ENCODE results near the gene DHX35.
"Not testable (repeated sequence)": the region's sequence is repeated elsewhere in the genome, so short reads cannot be mapped to it uniquely, and the experiment has no call there.

The DHX35 gene

GRCh38 chr20:38941726-38942389 is 20.3 kb upstream of the DHX35 start:
- no peak for DNase-seq

GRCh38 chr20:38945012-38945411 is 17.1 kb upstream of the DHX35 start:
- no peak for DNase-seq

GRCh38 chr20:38946836-38947235 is 15.3 kb upstream of the DHX35 start:
- DNase-seq = no peak

GRCh38 chr20:38947931-38948362 is 14.2 kb upstream of the DHX35 start:
- no peak for DNase-seq

- DNase-seq = no peak
These were observed 11.9 kb upstream of the DHX35 start for GRCh38 chr20:38950254-38950653.

GRCh38 chr20:38951611-38952010 is 10.5 kb upstream of the DHX35 start:
- no peak for DNase-seq

GRCh38 chr20:38952153-38952552 is 10.0 kb upstream of the DHX35 start:
- no peak for DNase-seq

- no peak for DNase-seq
These were observed 8.4 kb upstream of the DHX35 start for GRCh38 chr20:38953630-38954340.

- DNase-seq = no peak
These were observed 4.8 kb upstream of the DHX35 start for GRCh38 chr20:38957235-38957876.

GRCh38 chr20:38957915-38958485 is 4.1 kb upstream of the DHX35 start:
- no peak for DNase-seq

- not testable (repeated sequence) for DNase-seq
These were observed 1.9 kb upstream of the DHX35 start for GRCh38 chr20:38960187-38960687.

GRCh38 chr20:38961530-38962043 is 557 bp upstream of the DHX35 start:
- DNase-seq = peak; percentile 38 to 46

GRCh38 chr20:38962928-38963401 is 821 bp downstream of the DHX35 start:
- DNase-seq = no peak

- DNase-seq = no peak
These were observed 1.6 kb downstream of the DHX35 start for GRCh38 chr20:38963745-38964144.

- DNase-seq = no peak
These were observed 3.1 kb downstream of the DHX35 start for GRCh38 chr20:38965264-38965663.

GRCh38 chr20:38968090-38968489 is 5.9 kb downstream of the DHX35 start:
- DNase-seq = no peak

GRCh38 chr20:38969708-38970107 is 7.6 kb downstream of the DHX35 start:
- DNase-seq = no peak

- DNase-seq = no peak
These were observed 8.2 kb downstream of the DHX35 start for GRCh38 chr20:38970302-38970701.

GRCh38 chr20:38973107-38973506 is 11.0 kb downstream of the DHX35 start:
- DNase-seq = no peak

- DNase-seq = no peak
These were observed 11.5 kb downstream of the DHX35 start for GRCh38 chr20:38973645-38974044.

GRCh38 chr20:38975539-38976120 is 13.5 kb downstream of the DHX35 start:
- DNase-seq = no peak

- no peak for DNase-seq
These were observed 17.3 kb downstream of the DHX35 start for GRCh38 chr20:38979434-38979833.

- no peak for DNase-seq
These were observed 17.7 kb downstream of the DHX35 start for GRCh38 chr20:38979842-38980241.
